Liver (tissue), 9 donors: ENCODE results near the gene ZNF768. TPM values are rescaled to one million over a fixed set of nuclear protein-coding genes. Genes with fewer than 3 reads are reported as not detected.

Source experiments
- DNase-seq: peaks from one replicate; pipeline ENCODE4 v3.0.0-alpha.2; 2017; ENCODE audit warnings: low spot score
- H3K27ac ChIP-seq, 2 donors: one replicate each; pipeline ENCODE4 v1.7.0; 2013; ENCODE audit warnings: inconsistent platforms in 2 of 2, low read length in 2 of 2, control low read depth in 1 of 2, low read depth in 1 of 2, mild to moderate bottlenecking in 1 of 2
- H3K27me3 ChIP-seq, 4 donors: one replicate each; pipeline versions ENCODE4 v1.6.1 to v1.7.0; 2013; ENCODE audit warnings: low read length in 3 of 4, inconsistent platforms in 1 of 4, mild to moderate bottlenecking in 1 of 4, moderate library complexity in 1 of 4; ENCODE audit not compliant: control insufficient read depth in 4 of 4, insufficient read depth in 4 of 4
- H3K36me3 ChIP-seq, 4 donors: one replicate each; pipeline versions ENCODE4 v1.6.1 to v1.7.0; 2013; ENCODE audit warnings: low read length in 3 of 4, mild to moderate bottlenecking in 3 of 4, low read depth in 1 of 4, moderate library complexity in 1 of 4; ENCODE audit not compliant: control insufficient read depth in 4 of 4, insufficient read depth in 3 of 4
- H3K4me1 ChIP-seq, 4 donors: one replicate each; pipeline versions ENCODE4 v1.6.1 to v1.7.0; 2013; ENCODE audit warnings: low read length in 3 of 4, mild to moderate bottlenecking in 3 of 4, moderate library complexity in 1 of 4; ENCODE audit not compliant: control insufficient read depth in 4 of 4, insufficient read depth in 4 of 4
- H3K4me3 ChIP-seq, 3 donors: one replicate each; pipeline versions ENCODE4 v1.6.1 to v1.7.0; 2013; ENCODE audit warnings: low read length in 3 of 3, control low read depth in 1 of 3, low read depth in 1 of 3, mild to moderate bottlenecking in 1 of 3
- H3K9ac ChIP-seq, 2 donors: one replicate each; pipeline ENCODE4 v1.7.0; 2013; ENCODE audit warnings: low read length in 2 of 2, mild to moderate bottlenecking in 2 of 2, moderate library complexity in 2 of 2, control low read depth in 1 of 2, low read depth in 1 of 2
- H3K9me3 ChIP-seq, 4 donors: one replicate each; pipeline versions ENCODE4 v1.6.1 to v1.7.0; 2013; ENCODE audit warnings: low read length in 3 of 4; ENCODE audit not compliant: control insufficient read depth in 4 of 4
- FOXA1 ChIP-seq: IDR thresholded peaks from 2 replicates; pipeline ENCODE4 v1.6.1; 2016; ENCODE audit warnings: antibody characterized with exemption
- FOXA2 ChIP-seq: IDR thresholded peaks from 2 replicates; pipeline ENCODE4 v1.6.1; 2016; ENCODE audit warnings: antibody characterized with exemption
- GABPA ChIP-seq, 2 donors: IDR thresholded peaks in 1 of 2; conservative IDR thresholded peaks in 1 of 2; 2 replicates each; pipeline ENCODE4 v1.6.1; 2016; ENCODE audit warnings: antibody characterized with exemption in 2 of 2, mild to moderate bottlenecking in 1 of 2, moderate library complexity in 1 of 2
- HNF4A ChIP-seq, 2 donors: conservative IDR thresholded peaks; 2 replicates each; pipeline ENCODE4 v1.6.1; 2016; ENCODE audit warnings: antibody characterized with exemption in 2 of 2, mild to moderate bottlenecking in 2 of 2
- HNF4G ChIP-seq: IDR thresholded peaks from 2 replicates; pipeline ENCODE4 v1.6.1; 2016; ENCODE audit warnings: antibody characterized with exemption
- JUND ChIP-seq, 2 donors: IDR thresholded peaks; 2 replicates each; pipeline ENCODE4 v1.6.1; 2016; ENCODE audit warnings: antibody characterized with exemption in 2 of 2
- NR2F2 ChIP-seq: IDR thresholded peaks from 2 replicates; pipeline ENCODE4 v1.6.1; 2016; ENCODE audit warnings: antibody characterized with exemption
- RAD21 ChIP-seq, 2 donors: IDR thresholded peaks; 2 replicates each; pipeline ENCODE4 v1.6.1; 2016; ENCODE audit warnings: antibody characterized with exemption in 2 of 2, mild to moderate bottlenecking in 2 of 2
- RXRA ChIP-seq, 2 donors: IDR thresholded peaks; 2 replicates each; pipeline ENCODE4 v1.6.1; 2017 to 2018; ENCODE audit warnings: antibody characterized with exemption in 2 of 2, mild to moderate bottlenecking in 1 of 2
- SP1 ChIP-seq: IDR thresholded peaks from 2 replicates; pipeline ENCODE4 v1.6.1; 2018; ENCODE audit warnings: antibody characterized with exemption, mild to moderate bottlenecking
- TAF1 ChIP-seq: conservative IDR thresholded peaks from 2 replicates; pipeline ENCODE4 v1.6.1; 2016; ENCODE audit warnings: antibody characterized with exemption, mild to moderate bottlenecking
- YY1 ChIP-seq: IDR thresholded peaks from 2 replicates; pipeline ENCODE4 v1.6.1; 2016; ENCODE audit warnings: antibody characterized with exemption, mild to moderate bottlenecking
- WGBS: extraction: QIAGEN DNeasy Blood & Tissue Kit; methylation state at CpG from one replicate; pipeline ENCODE4 v1.1.7; 2013; 5-methylcytosine and 5-hydroxymethylcytosine counted together
- polyA plus RNA-seq, 2 donors: library from polyadenylated mRNA; stranded (reverse) in 1 of 2; unstranded in 1 of 2; fragments of 200-250 nt in 1 of 2; fragments of >200 nt in 1 of 2; fragmentation: Nextera tagmentation in 1 of 2; extraction: Ambion mirVana in 1 of 2; gene quantifications; one replicate each; pipeline versions ENCODE4 v1.2.1 to v1.2.3, GENCODE V29; 2013 to 2015
- total RNA-seq, 2 donors: library from RNA; depleted of rRNA; stranded (reverse); fragments of >200 nt; gene quantifications; one replicate each; pipeline ENCODE4 v1.2.3, GENCODE V29; 2014
- TF ChIP-seq, protein P1 (sequence below): IDR thresholded peaks from 2 replicates; pipeline ENCODE4 v1.6.1; 2016; ENCODE audit warnings: antibody characterized with exemption, mild to moderate bottlenecking
- TF ChIP-seq, protein P2 (sequence below): IDR thresholded peaks from 2 replicates; pipeline ENCODE4 v1.6.1; 2016; ENCODE audit warnings: antibody characterized with exemption
- TF ChIP-seq, protein P3 (sequence below): fragments of 150-350 bp; IDR thresholded peaks from 2 replicates; pipeline ENCODE4 v1.5.1; 2017; ENCODE audit warnings: improper control_type of control experiment, low read depth, low read length; ENCODE audit not compliant: missing input control
- TF ChIP-seq, protein P4 (sequence below): IDR thresholded peaks from 2 replicates; pipeline ENCODE4 v1.6.1; 2016; ENCODE audit warnings: antibody characterized with exemption
- donor health status: healthy.
- donor health status: healthy.
- donor health status: healthy.
- donor health status: healthy.
- donor health status: healthy.

ZNF768 gene
- total and polyA plus RNA-seq, 4 donors, result 2.2 to 16.9 (median 10.9) TPM

DNA sequence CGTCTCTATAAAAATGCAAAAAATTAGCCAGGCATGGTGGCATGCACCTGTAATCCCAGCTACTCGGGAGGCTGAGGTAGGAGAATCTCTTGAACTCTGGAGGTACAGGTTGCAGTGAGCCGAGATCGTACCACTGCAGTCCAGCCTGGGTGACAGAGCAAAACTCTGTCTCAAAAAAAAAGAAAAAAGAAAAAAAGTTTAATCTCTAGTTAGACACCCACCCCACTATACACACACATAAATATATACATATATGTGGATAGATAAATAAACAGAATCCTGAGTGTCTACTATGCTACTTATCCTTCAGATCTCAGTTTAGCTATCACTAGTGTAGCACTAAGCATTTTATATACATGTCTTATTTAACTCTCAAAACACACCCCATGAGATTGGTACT is 35.1 kb downstream of the ZNF768 start:
- peaks cover 0 to 9% (median 0%) of the 10 kb centered on the region in 4 donors for H3K36me3 ChIP-seq
- DNase-seq, result no peak
- no peak overlapping the region for H3K9ac ChIP-seq
- no peak overlapping the region for H3K4me3 ChIP-seq
- peaks cover 0 to 16% (median 8%) of the 10 kb centered on the region in 4 donors for H3K4me1 ChIP-seq
- H3K27ac ChIP-seq, result no peak overlapping the region
- H3K9me3 ChIP-seq, result no peaks in the 10 kb centered on the region
- H3K27me3 ChIP-seq, result no peaks in the 10 kb centered on the region
- TF ChIP-seq HNF4G, result no peak
- no peak for TF ChIP-seq RXRA (IDR thresholded peaks at IDR 0.05)
- no peak for TF ChIP-seq FOXA1
- TF ChIP-seq NR2F2, result no peak
- TF ChIP-seq, protein P1, sequence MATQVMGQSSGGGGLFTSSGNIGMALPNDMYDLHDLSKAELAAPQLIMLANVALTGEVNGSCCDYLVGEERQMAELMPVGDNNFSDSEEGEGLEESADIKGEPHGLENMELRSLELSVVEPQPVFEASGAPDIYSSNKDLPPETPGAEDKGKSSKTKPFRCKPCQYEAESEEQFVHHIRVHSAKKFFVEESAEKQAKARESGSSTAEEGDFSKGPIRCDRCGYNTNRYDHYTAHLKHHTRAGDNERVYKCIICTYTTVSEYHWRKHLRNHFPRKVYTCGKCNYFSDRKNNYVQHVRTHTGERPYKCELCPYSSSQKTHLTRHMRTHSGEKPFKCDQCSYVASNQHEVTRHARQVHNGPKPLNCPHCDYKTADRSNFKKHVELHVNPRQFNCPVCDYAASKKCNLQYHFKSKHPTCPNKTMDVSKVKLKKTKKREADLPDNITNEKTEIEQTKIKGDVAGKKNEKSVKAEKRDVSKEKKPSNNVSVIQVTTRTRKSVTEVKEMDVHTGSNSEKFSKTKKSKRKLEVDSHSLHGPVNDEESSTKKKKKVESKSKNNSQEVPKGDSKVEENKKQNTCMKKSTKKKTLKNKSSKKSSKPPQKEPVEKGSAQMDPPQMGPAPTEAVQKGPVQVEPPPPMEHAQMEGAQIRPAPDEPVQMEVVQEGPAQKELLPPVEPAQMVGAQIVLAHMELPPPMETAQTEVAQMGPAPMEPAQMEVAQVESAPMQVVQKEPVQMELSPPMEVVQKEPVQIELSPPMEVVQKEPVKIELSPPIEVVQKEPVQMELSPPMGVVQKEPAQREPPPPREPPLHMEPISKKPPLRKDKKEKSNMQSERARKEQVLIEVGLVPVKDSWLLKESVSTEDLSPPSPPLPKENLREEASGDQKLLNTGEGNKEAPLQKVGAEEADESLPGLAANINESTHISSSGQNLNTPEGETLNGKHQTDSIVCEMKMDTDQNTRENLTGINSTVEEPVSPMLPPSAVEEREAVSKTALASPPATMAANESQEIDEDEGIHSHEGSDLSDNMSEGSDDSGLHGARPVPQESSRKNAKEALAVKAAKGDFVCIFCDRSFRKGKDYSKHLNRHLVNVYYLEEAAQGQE, result no peak
- 92% methylated on average over 4 of the region's 4 CpGs for WGBS

DNA sequence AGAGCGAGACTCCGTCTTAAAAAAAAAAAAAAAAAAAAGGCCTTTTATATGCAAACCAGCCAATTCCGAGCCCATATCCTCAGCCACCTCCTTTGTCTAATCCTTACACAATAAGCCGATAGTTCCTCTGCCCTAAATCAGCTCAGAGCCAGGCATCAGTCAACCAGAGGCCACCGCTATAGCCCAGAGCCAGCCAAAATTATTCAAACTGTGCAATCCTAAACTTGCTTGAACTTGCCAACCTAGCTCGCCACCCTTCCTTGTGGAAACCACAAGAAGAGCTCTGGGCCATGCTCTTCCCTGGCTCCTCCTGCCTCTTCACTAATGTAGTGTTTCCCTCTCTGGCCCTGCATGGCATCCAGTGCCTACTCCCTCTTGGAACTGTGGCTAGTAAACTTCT is 36.2 kb downstream of the ZNF768 start:
- H3K4me1 ChIP-seq, result peaks cover 0 to 16% (median 8%) of the 10 kb centered on the region in 4 donors
- no peaks in the 10 kb centered on the region for H3K27me3 ChIP-seq
- H3K4me3 ChIP-seq, result no peak overlapping the region
- TF ChIP-seq TAF1 (no peak), JUND (IDR thresholded peaks at IDR 0.05) (no peak), RAD21 (IDR thresholded peaks at IDR 0.05) (no peak), FOXA2 (no peak), HNF4G (no peak), GABPA (IDR thresholded peaks at IDR 0.05 in 1 of 2, conservative IDR thresholded peaks at IDR 0.05 in 1 of 2) (no peak), HNF4A (conservative IDR thresholded peaks at IDR 0.05) (no peak), FOXA1 (no peak), SP1 (no peak), RXRA (IDR thresholded peaks at IDR 0.05) (no peak), YY1 (no peak)
- TF ChIP-seq, protein P2, sequence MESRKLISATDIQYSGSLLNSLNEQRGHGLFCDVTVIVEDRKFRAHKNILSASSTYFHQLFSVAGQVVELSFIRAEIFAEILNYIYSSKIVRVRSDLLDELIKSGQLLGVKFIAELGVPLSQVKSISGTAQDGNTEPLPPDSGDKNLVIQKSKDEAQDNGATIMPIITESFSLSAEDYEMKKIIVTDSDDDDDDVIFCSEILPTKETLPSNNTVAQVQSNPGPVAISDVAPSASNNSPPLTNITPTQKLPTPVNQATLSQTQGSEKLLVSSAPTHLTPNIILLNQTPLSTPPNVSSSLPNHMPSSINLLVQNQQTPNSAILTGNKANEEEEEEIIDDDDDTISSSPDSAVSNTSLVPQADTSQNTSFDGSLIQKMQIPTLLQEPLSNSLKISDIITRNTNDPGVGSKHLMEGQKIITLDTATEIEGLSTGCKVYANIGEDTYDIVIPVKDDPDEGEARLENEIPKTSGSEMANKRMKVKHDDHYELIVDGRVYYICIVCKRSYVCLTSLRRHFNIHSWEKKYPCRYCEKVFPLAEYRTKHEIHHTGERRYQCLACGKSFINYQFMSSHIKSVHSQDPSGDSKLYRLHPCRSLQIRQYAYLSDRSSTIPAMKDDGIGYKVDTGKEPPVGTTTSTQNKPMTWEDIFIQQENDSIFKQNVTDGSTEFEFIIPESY, result no peak
- TF ChIP-seq, protein P3, sequence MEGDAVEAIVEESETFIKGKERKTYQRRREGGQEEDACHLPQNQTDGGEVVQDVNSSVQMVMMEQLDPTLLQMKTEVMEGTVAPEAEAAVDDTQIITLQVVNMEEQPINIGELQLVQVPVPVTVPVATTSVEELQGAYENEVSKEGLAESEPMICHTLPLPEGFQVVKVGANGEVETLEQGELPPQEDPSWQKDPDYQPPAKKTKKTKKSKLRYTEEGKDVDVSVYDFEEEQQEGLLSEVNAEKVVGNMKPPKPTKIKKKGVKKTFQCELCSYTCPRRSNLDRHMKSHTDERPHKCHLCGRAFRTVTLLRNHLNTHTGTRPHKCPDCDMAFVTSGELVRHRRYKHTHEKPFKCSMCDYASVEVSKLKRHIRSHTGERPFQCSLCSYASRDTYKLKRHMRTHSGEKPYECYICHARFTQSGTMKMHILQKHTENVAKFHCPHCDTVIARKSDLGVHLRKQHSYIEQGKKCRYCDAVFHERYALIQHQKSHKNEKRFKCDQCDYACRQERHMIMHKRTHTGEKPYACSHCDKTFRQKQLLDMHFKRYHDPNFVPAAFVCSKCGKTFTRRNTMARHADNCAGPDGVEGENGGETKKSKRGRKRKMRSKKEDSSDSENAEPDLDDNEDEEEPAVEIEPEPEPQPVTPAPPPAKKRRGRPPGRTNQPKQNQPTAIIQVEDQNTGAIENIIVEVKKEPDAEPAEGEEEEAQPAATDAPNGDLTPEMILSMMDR, result no peak
- TF ChIP-seq, protein P4, sequence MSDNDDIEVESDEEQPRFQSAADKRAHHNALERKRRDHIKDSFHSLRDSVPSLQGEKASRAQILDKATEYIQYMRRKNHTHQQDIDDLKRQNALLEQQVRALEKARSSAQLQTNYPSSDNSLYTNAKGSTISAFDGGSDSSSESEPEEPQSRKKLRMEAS, result no peak
- TF ChIP-seq, protein P1, result no peak
- peaks cover 0 to 9% (median 0%) of the 10 kb centered on the region in 4 donors for H3K36me3 ChIP-seq
- no peak overlapping the region for H3K27ac ChIP-seq
- H3K9ac ChIP-seq, result no peak overlapping the region
- no peak for DNase-seq
- 76% methylated on average over 6 of the region's 6 CpGs for WGBS
- H3K9me3 ChIP-seq, result no peaks in the 10 kb centered on the region
